Embryonic facial prominence (tissue), 1 donor: Measurements from ENCODE around the gene AOPEP.

Experiments
- DNase-seq: peaks from one replicate; pipeline ENCODE4 v3.0.0-alpha.2; 2016; ENCODE audit errors: extremely low spot score

The AOPEP gene

DNA sequence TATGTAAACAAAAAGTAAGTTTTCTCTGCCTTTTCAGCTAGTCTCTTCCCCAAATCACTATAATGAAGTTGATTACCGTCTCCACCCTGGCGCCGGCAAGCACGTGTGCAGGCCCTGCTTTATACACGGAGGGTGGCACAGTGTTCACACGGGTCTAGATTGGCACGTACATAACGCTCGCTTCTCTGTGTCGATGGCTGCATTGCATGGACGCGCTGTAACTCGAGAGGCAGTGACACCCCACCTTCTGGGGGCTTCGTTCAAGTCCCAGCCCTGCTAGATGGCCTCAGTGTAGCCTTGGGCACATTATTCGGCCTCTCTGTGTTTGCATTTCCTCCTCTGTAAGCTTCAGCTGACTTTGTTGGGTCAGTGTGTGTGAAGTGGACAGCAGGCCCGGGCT, 367.1 kb downstream of the AOPEP start:
- no peak for DNase-seq

DNA sequence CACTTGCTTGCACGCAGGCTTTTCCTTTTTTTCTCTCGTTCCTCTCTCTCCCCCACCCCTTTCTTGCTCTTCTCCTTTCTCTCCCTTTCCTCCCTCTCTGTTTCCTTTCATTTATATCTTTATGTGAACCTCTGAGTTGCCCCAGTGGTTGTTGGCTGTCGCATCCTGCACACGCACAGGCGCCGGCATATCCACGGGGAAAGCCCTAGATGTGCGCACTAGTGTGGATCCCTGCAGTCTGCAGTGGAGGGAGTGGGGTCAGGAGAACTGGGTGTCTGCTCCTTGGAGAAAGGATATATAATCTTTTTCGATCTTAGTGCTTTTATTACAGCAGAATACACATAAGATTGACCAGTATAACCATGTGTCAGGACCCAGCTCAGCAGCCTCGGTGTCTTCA, 367.5 kb downstream of the AOPEP start:
- DNase-seq = no peak

DNA sequence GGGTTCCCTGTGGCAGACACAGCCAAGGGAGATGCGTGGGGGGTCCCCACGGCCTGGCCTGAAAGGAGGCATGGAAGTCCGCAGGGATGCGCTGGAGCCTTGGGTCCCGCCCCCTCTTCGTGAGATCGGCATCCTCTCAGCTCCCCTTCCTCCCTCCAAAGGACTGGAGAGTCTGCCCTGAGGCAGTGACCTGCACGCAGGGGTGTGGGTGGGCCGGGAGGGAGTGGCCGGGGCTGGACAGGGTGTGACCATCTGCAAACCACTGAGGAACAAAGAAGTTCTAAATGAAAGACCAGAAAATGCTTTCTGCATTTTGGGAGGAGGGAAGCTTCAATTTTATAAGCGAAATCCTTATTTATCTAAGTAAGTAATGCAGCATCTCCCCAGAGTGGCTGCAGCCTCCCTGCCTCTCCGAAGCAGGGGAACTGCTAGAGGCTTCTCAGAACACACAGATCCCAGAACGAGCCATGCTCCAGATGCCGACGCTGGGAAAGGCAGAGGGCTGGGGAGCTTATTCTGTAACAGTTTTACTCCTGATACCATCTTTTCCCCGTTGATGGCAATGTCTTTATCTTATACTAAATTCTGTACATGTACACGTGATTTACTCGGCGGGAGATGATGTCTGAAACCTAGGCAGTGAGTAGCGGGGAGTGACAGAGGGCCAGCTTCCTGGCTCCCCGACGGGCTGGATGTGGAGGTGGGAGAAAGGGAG, 369.3 kb downstream of the AOPEP start:
- DNase-seq = no peak

DNA sequence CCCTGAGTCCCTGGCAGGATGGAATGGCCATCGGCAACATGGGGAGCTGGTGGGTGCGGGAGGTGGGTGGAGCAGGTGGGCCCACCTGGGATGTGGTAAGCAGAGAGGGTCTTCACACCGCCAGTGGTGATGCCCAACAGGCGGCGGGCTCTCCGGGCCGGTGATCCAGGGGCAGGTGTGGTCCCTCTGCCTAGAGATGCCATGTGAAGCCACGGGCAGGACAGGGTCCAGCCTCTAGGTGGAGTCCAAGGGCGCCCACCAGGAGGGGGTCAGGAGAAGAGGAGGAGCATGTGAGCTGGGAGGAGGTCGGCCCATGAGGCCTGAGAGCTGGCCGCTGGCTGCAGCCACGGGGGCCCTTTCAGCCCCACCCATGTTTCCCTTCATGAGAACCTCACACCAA, 369.9 kb downstream of the AOPEP start:
- no peak for DNase-seq

DNA sequence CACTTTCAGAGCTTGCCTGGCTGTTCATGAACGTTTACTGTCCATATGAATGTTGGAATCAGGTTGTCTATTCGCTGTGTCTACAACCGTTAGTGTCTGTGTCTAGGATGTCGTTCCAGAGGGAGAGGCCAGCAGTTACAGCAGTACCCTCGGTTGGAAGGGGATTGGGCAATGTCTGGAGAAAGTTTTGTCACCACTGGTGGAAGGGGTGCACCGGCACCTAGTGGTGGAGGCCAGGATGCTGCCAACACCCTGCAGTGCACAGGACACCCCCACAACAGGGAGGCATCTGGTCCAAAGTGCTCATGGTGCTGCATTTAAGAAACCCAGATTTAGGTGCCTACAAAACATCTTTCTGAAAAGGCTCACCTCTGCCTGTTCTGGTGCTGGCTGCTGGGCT, 370.3 kb downstream of the AOPEP start:
- no peak for DNase-seq

DNA sequence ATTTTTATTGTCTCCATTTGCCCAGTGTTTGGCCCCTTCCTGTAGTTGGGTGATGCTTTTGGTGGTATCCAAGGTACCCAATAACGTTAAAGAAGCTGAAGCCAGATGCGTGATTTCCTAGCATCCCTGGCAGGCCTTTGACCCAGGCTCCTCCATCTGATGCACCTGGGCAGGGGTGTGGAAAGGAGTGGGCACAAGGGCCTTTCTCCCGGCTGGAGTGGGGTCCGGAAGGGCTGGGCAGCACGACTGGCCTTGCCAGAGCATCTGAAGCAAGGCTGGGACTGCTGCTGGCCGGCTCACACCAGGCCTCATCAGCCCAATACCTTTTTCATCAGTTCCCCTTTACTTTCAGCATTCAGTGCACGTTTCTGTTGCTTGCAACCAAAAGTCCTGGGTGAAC, 370.8 kb downstream of the AOPEP start:
- DNase-seq = no peak

DNA sequence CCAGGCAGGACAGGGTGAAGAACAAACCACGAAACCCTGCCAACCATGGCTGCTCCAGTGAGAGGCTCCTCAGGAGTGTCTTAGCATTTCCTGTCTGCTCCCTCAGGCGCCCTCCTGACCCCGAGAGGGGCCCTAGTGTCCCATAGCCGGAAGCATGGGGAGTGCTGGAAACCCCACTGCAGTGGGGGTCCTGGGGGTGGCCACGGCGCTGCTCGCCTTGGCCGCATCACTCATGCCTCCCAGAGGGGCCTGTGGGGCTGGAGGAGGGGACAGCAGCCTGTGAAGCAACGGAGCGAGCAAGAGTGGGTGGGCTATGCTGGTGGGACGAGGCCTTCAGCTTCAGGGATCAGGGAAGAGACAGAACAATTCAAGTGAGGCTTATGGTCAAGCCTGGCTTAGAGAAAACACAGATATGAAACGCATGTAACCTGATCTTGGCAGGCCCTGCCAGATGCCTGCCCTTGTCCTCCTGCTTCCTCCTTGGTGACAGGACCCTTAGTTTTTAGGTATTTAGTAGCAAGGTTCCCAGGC, 372.0 kb downstream of the AOPEP start:
- DNase-seq = no peak

DNA sequence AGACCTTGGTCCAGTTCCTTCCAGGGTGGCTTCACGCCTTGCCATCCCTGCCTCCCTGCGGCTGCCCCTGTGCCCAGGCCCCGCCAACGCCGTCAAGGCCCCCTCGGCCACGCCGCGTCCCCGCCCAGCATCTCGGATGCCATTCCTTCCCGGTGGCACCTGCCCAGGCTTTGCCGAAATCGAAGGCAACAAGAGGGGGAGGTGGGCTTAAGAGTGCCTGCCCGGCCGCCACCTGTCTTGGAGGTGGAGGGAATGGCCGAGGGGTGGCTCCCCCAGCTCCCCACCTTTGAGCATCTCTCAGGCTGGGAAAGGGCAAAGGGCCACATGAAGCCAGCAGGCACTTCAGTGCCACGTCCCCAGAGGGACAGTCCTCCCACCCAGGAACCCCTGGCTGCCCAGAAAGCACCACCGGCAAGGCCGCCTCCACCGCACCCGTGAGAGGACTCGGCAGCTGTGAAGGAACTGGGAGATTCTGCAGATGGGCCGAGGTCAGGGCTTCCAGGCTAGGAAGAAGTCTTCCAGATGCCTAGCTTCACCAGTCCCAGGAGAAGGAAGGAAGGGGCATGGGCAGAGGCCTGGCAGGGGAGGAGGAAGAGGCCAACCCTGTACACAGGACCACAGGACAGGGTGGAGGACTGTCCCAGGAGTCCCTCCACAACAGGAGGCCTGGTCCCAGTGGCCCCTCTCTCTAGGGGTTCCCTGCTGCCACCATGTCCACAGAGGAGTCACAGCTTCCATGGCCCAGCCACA, 373.0 kb downstream of the AOPEP start:
- DNase-seq = no peak

DNA sequence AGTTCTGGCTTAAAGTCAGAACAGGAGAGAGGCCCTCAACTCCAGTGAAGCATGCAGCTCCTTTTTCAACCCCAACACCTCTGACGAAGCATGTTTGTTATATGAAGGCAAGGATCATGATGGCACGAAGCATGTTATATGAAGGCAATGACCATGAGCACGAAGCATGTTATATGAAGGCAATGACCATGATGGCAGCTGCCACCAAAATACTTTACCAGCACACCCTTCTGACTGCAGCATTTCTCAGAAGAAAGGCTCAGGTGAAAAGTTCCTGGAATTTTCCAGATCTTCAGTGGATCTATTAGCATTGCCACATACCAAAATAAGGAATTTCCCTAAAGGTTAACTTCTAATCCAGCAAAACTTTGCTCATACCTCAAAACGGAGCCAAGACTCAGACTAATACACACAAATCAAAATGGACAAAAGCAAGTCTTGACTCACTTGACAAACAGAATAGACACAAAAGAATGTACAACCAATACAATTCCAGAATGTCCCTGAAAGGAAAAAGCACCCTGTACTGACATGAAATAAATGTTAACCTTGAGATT, 373.6 kb downstream of the AOPEP start:
- no peak for DNase-seq

DNA sequence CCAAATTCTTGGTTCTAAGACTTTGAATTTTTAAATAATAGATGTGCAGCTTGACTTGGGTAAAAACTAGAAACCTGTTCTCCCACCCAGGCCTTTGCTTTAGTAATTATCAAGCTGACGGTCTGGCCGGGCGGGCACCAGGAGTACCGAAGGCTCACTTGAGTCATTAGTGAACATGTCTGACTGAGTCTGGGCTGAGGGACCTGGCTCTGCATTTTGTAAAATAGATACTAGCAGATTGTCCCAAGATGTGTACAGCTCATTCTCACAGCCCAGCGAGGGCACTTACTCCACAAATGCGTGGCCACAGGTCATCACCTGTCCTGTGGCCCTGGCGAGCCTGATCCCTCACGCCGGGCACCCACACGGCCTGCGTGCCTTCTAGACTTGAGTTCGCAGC, 374.8 kb downstream of the AOPEP start:
- no peak for DNase-seq

DNA sequence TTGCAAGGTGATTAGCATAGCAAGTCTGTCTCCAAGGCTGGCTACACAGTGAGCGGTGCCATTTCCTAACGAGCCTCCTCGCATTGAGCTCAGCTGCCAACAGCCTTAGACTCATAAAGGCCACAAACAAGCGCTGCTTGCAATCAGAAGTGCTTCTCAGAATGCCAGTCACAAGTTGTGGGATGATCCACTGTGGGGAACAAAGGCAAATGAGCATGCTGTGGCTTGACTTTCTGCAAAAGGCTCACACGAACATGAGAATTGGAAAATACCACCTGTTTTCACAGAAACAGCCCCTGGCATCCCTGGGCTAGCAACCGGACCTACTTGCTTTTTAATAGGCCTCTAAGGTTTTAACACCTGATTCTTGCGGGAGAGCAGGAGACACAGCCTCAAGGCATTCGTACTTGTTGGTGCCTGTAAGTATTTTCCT, 375.5 kb downstream of the AOPEP start:
- DNase-seq = peak; percentile 64

DNA sequence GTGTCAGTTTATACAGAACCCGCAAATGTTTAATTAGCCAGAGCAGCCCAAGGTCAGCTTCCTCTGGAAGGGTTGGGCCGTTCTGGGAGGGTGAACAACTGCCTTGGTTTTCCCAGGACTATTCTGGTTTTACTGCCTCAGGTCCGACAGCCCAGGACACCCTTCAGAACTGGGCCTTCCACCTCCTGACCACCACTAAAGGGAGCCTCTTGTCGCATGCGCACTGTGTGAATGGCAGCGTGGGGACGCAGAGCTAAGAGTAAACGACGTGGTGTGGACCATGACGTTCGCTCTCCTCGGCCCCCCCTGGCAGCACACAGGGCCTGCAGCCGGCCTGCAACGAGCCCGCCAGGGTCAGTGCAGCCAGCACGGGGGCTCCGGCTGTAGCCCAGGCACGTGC, 376.1 kb downstream of the AOPEP start:
- DNase-seq = no peak

DNA sequence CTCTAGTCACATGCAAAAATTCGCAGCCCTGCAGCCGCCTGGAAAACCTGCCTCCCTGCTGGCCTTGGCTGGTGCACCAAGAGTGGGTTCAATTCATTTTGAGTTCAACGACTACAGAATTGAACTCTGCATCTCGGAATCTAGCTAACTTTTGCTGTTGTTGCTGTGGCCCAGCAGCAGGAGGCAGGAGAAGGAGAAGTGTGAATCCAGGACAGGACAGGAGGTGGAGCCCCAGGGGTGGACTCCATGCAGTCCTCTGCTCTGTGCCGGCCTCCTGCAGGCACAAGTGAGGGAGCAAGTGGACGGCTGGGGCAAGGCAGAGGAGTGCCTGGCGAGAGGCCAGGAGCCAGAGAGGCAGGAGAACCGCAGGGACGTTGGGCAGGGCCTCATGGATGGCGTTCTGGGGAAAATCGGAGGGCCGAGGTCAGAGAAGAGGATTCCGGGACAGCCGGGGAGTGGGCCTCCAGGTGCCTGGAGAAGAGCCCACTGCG, 376.8 kb downstream of the AOPEP start:
- DNase-seq = no peak

DNA sequence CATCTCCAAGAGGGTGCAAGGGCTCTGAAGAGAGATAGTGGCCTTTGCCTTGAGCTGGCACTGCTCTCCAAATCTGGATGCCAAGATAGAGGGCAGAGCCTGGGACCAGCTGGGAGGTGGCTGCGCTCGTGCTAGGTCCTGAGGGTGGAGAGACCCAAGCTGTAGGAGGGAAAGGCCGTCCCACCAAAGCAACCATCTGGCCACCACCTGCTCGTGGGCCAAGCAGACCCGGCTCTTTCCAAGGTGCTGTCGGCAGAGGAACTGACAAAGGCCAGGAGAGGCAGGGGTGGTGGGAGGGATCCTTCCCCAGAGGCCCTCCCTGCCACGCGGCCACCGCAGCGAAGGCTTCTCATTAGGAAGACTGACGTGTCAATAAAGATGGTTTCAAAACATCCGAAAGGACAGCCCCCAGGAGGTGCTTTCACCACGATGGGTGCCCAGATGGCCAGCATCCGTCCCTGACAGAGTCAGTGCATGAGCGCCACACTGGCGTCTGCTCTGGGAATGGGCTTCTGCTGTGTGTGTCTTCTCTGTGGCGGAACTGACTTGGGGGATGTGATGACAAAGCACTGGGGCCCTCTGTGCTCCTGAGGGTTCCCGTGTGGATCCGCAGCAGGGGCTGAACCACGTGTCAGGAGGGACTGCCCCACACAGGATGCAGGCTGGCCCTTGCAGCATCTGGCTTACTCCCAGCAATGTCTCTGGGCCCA, 377.5 kb downstream of the AOPEP start:
- no peak for DNase-seq

DNA sequence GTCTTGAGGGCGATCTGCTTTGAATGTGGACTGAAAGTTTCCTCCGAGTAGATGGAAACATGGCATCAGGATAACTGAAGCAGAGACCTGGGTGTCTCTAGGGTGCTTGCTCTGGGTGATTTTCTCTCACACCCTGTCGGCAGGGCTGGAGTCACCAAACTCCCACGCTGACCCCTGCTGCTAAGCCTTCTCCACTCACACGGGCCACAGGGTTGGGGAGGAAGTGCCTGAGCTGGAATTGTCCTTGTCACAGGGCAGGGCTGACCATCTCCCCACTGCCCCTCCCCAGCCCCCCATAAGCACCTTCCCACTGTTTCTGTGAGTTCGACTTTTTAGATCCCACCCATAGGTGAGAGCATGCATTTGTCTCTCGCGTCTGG, 378.1 kb downstream of the AOPEP start:
- no peak for DNase-seq

DNA sequence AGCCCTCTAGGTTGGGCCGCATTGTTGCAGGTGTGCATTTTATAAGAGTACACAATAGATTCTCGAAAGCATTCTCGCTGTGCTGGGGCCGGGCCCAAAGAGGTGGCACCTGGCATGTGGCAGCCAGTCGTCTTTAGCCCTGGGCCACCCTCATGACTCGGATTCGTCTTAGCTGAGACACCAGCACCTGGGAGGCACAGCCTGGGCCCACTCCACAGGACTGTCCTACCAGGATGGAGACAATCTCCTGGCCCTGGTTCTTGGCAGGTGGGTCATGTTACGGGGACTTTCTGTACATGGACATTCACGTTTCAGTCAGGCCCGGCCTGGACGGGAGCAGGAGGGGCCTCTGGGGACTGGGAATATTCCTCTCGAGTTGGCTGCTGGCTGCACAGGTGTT, 378.5 kb downstream of the AOPEP start:
- DNase-seq = no peak

DNA sequence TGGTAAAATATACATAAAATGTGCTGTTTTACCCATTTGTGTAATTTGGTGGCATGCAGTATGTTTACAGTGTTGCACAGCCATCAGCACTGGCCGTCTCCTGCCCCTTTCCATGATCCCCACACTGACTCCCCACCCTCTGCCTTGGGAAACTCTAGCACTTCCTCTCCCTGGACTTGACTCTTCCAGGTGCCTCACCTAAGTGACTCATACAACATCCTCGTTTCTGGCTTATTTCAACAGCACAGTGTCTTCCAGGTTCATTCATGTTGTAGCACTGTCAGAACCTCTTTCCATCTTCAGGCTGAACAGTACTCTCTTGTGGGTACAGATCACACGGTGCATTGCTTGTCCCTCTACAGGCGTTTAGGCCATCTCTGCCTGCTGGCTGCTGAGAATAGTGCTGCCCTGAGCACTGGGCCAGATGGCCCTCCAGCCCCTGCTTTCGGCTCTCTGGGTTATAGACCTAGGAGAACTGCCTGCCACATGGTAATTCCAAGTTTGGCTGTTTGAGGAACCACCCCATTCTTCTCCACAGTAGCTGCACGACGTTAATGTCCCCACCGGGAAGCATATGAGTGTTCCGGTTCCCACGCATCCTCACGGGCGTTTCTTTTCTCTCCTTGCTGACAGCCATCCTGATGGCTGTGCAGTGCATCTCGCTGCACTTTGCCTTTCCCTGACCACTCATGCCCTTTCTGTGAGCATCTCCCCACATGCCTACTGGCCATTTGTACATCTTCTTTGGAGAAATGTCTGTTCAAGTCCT, 379.2 kb downstream of the AOPEP start:
- no peak for DNase-seq

DNA sequence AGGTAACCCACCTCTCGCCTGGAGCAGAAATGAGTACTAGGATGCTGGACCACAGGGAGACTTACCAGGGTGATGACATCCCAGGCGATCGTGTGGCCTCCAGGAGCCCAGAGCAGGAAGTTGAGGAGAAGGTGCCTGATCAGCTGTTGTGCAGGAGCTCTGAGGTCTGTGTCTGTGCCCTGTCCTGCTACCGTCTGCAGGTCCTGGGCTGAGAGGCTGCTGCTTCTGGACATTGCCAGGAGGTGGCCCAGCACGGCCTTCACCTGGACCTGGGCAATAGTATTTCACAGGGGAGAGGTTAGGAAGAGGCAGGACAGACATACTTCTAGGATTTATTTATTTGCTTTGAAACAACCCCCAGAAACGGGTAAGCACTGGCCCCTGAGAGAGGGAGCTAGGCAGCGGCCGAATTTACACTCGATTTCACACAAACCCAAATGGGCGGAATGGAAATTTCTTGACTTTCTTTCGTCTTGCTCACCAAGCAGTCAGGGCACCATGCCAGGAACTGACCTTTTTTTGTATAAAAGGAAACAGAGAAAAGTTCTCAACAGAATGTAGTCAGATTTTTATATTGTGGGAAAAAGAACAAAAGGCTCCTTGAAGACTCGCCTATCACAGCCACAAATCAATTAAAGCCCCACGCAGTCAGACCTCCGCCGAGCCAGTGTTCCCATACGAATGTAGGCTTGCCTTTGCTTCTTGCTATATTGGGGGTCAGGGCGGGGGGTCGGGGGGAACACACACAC, 380.7 kb downstream of the AOPEP start:
- DNase-seq = no peak

DNA sequence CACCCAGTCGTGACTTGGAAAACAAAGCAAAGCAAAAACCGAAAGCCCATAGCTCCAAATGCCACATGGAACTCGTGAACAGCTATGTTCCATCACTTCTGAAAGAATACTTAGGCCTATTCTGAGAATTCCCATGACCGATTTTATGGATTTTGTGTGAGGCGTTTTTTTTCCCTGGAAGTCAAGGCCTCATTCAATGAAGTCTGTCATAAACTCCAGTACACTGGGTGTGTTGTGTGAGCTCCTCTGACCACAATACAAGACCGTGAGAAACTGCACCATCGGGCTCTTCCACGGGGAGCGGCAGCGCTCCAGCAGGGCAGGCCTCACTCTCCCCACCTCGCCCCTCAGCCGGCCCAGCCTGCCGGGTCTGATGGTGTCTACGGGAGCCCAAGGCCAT, 381.5 kb downstream of the AOPEP start:
- DNase-seq = no peak

DNA sequence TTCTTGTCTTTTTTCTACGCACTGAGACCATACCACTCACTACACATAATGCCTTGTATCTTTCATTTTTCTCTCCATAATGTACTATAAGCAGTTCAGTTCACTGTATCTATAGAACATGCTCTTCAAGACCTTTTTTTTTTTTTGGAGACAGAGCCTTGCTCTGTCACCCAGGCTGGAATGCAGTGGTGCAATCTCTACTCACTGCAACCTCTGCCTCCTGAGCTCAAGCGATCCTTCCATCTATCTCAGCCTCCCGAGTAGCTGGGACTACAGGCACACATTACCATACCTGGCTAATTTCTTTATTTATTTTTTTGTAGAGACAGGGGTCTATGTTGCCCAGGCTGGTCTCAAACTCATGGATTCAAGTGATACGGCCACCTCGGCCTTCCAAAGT, 382.3 kb downstream of the AOPEP start:
- DNase-seq = no peak

DNA sequence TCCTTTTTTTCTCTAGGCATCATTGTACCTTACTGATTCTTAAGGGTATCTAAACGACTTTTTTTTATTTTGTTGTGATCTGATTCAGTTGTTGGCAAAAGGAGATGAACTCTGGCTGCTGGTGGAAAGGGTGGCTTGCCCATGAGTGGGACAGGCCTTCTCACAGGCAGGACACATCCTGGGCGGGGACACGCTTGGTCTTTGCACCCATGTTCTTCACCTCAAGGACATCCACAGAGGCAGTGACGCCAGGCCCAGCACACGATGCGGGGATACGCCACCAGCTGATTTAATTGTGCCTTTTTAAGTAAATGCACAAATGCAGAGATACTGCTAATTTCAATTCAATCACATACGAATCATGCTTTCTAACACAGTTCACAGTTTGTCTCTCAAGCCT, 383.0 kb downstream of the AOPEP start:
- no peak for DNase-seq
